GM13976 (cell line): ENCODE measurements around the gene TLE5.
"Not testable (repeated sequence)": the region's sequence is repeated elsewhere in the genome, so short reads cannot be mapped to it uniquely, and the experiment has no call there.

Experiments
- DNase-seq: peaks from one replicate; pipeline ENCODE4 v3.0.0; 2012; ENCODE audit warnings: low spot score
- CTCF ChIP-seq: IDR thresholded peaks from 2 replicates; pipeline ENCODE4 v1.5.1; 2012; ENCODE audit warnings: borderline replicate concordance, mild to moderate bottlenecking; ENCODE audit not compliant: insufficient read depth; ENCODE audit errors: extremely low read depth, missing control alignments, control extremely low read depth
- in situ Hi-C: fragments of 300-500 bp; cut with MboI; formaldehyde crosslinking; loops from one replicate; pipeline ENCODE4 v1.12.0; 2022; ENCODE audit warnings: low sequenced_read_pairs, mixed read lengths, inconsistent platforms; ENCODE audit not compliant: unreplicated experiment

TLE5 gene

GRCh38 chr19:3019211-3019854 lies 43.0 kb downstream of the TLE5 start:
- no peak for TF ChIP-seq CTCF
- in situ Hi-C loops: no loop called here
- DNase-seq: no peak

- in situ Hi-C loops: no loop called here
- no peak for DNase-seq
These were observed 44.4 kb downstream of the TLE5 start for GRCh38 chr19:3017923-3018322.

GRCh38 chr19:3015126-3016057 lies 46.9 kb downstream of the TLE5 start:
- in situ Hi-C loops: no loop called here
- TF ChIP-seq CTCF: no peak
- DNase-seq: no peak

More at GRCh38 chr19:3017923-3018322, 44.4 kb downstream of the TLE5 start:
- no peak for TF ChIP-seq CTCF

- no peak for DNase-seq
- TF ChIP-seq CTCF: no peak
- in situ Hi-C loops: no loop called here
These were observed 48.2 kb downstream of the TLE5 start for GRCh38 chr19:3014135-3014534.

GRCh38 chr19:3013263-3013725 lies 49.0 kb downstream of the TLE5 start:
- TF ChIP-seq CTCF: no peak
- no peak for DNase-seq
- in situ Hi-C loops: no loop called here

- TF ChIP-seq CTCF: no peak
- no peak for DNase-seq
- in situ Hi-C loops: no loop called here
These were observed 49.6 kb downstream of the TLE5 start for GRCh38 chr19:3012621-3013262.

- in situ Hi-C loops, DNase-seq: not testable (repeated sequence)
These were observed 50.2 kb downstream of the TLE5 start for GRCh38 chr19:3012059-3012458.
